Measurements from ENCODE around the gene IL11RA.
A peak's percentile ranks its signal among the peaks of the same experiment; 100 is the strongest.
"Not testable (repeated sequence)": the region's sequence is repeated elsewhere in the genome, so short reads cannot be mapped to it uniquely, and the experiment has no call there.

Gene IL11RA

GRCh38 chr9:34630402-34631154 is 21.4 kb upstream of the IL11RA start:
- no peak for DNase-seq

GRCh38 chr9:34633166-34633565 is 18.8 kb upstream of the IL11RA start:
- no peak for DNase-seq

- DNase-seq: peak; percentile 80
Observed at GRCh38 chr9:34633851-34634550, 18.0 kb upstream of the IL11RA start.

- DNase-seq: no peak
Observed at GRCh38 chr9:34634551-34635248, 17.3 kb upstream of the IL11RA start.

GRCh38 chr9:34635556-34635955 is 16.4 kb upstream of the IL11RA start:
- no peak for DNase-seq

- no peak for DNase-seq
Observed at GRCh38 chr9:34636791-34637355, 15.1 kb upstream of the IL11RA start.

- peak; percentile 84 for DNase-seq
Observed at GRCh38 chr9:34637356-34638137, 14.4 kb upstream of the IL11RA start, which contains the start of gene SIGMAR1. TSS of gene SIGMAR1 (minus strand) at chr9:34637787. CDS start at chr9:34637697, 90 bp downstream.

- DNase-seq: no peak
Observed at GRCh38 chr9:34638138-34638445, 13.9 kb upstream of the IL11RA start.

- DNase-seq: not testable (repeated sequence)
Observed at GRCh38 chr9:34639322-34639721, 12.7 kb upstream of the IL11RA start.

GRCh38 chr9:34642679-34643078 is 9.3 kb upstream of the IL11RA start:
- DNase-seq: no peak

- no peak for DNase-seq
Observed at GRCh38 chr9:34644766-34645314, 7.1 kb upstream of the IL11RA start.

- peak; percentile 80 for DNase-seq
Observed at GRCh38 chr9:34646211-34647083, 5.5 kb upstream of the IL11RA start, which contains the start of gene GALT. TSS of gene GALT (plus strand) at chr9:34646675. CDS start at chr9:34646705, 30 bp downstream.

- DNase-seq: no peak
Observed at GRCh38 chr9:34647084-34647403, 4.9 kb upstream of the IL11RA start.

- no peak for DNase-seq
Observed at GRCh38 chr9:34647651-34648050, 4.3 kb upstream of the IL11RA start.

- no peak for DNase-seq
Observed at GRCh38 chr9:34648673-34649072, 3.3 kb upstream of the IL11RA start.

GRCh38 chr9:34650816-34651215 is 1.2 kb upstream of the IL11RA start:
- DNase-seq: no peak

GRCh38 chr9:34651321-34651720 is 664 bp upstream of the IL11RA start:
- no peak for DNase-seq

GRCh38 chr9:34652602-34653000 is 616 bp downstream of the IL11RA start:
- DNase-seq: no peak

- no peak for DNase-seq
Observed at GRCh38 chr9:34653151-34654072, 1.4 kb downstream of the IL11RA start.

- no peak for DNase-seq
Observed at GRCh38 chr9:34654323-34655051, 2.5 kb downstream of the IL11RA start.
